OCI-LY3 (cell line): Measurements from ENCODE around the gene SLC24A5.

ENCODE experiments used
- H2AFZ ChIP-seq: fragments of 200-600, 300-600 bp; shearing (Covaris generic); 2 replicates; pipeline ENCODE4 v1.6.0; 2014; ENCODE audit warnings: antibody characterized with exemption, low read depth, low read length
- H3K27ac ChIP-seq: fragments of 200-600, 300-600 bp; sonication (generic); 2 replicates; pipeline ENCODE4 v1.5.1; 2014; ENCODE audit warnings: mild to moderate bottlenecking, low read length, moderate library complexity, mixed read lengths
- H3K27me3 ChIP-seq: fragments of 200-600, 300-600 bp; sonication (generic); 2 replicates; pipeline ENCODE4 v1.6.1; 2014; ENCODE audit warnings: low read depth, low read length, mixed read lengths
- H3K36me3 ChIP-seq: fragments of 200-600, 300-600 bp; sonication (generic); replicated peaks from 2 replicates; pipeline ENCODE3; 2014; ENCODE audit warnings: low read depth, low read length, mixed read lengths
- H3K4me1 ChIP-seq: fragments of 300-600, 200-600 bp; sonication (generic); 2 replicates; pipeline ENCODE4 v1.6.1; 2014; ENCODE audit warnings: low read length, mixed read lengths
- H3K4me2 ChIP-seq: fragments of 200-600, 300-600 bp; sonication (generic); 2 replicates; pipeline ENCODE4 v1.6.1; 2014; ENCODE audit warnings: low read length, mixed read lengths
- H3K4me3 ChIP-seq: fragments of 300-600, 200-600 bp; sonication (generic); 2 replicates; pipeline ENCODE4 v1.5.1; 2014; ENCODE audit warnings: antibody characterized with exemption, mild to moderate bottlenecking, low read length, moderate library complexity
- H3K79me2 ChIP-seq: fragments of 300-600, 200-600 bp; shearing (Covaris generic); 2 replicates; pipeline ENCODE4 v1.6.1; 2014; ENCODE audit warnings: mild to moderate bottlenecking, low read length, mixed read lengths
- H3K9ac ChIP-seq: fragments of 300-600, 200-600 bp; shearing (Covaris generic); 2 replicates; pipeline ENCODE4 v1.6.0; 2014; ENCODE audit warnings: mild to moderate bottlenecking, low read length, moderate library complexity
- H3K9me3 ChIP-seq: fragments of 200-600, 300-600 bp; shearing (Covaris generic); 2 replicates; pipeline ENCODE4 v1.6.1; 2014; ENCODE audit warnings: low read length, mixed read lengths; ENCODE audit not compliant: insufficient read depth
- H4K20me1 ChIP-seq: fragments of 200-600, 300-600 bp; sonication (generic); 2 replicates; pipeline ENCODE4 v1.6.1; 2016; ENCODE audit warnings: low read length, mixed read lengths; ENCODE audit not compliant: insufficient read depth
- CTCF ChIP-seq: fragments of 200-600, 300-600 bp; sonication (generic); IDR thresholded peaks from 2 replicates; pipeline ENCODE4 v1.5.1; 2014; ENCODE audit warnings: antibody characterized with exemption, low read length, low read depth
- EZH2phosphoT487 ChIP-seq: fragments of 200-600 bp; shearing (Covaris generic); IDR thresholded peaks from 2 replicates; pipeline ENCODE4 v1.6.1; 2018; ENCODE audit warnings: antibody characterized with exemption, mixed run types, low read depth

Gene SLC24A5

GRCh38 chr15:48086576-48086975, 34.2 kb upstream of the SLC24A5 start:
- no peak for TF ChIP-seq EZH2phosphoT487
- H3K4me3 ChIP-seq: no peak overlapping the region

GRCh38 chr15:48087844-48088243, 32.9 kb upstream of the SLC24A5 start:
- H3K4me2 ChIP-seq: no peak overlapping the region

More at GRCh38 chr15:48086576-48086975, 34.2 kb upstream of the SLC24A5 start:
- H3K27ac ChIP-seq: no peak overlapping the region
- no peaks in the 10 kb centered on the region for H3K79me2 ChIP-seq
- H2AFZ ChIP-seq: no peak overlapping the region
- H3K4me1 ChIP-seq: peaks cover 17% of the 10 kb centered on the region
- H3K4me2 ChIP-seq: no peak overlapping the region
- no peaks in the 10 kb centered on the region for H3K9me3 ChIP-seq
- no peaks in the 10 kb centered on the region for H3K36me3 ChIP-seq
- H4K20me1 ChIP-seq: no peaks in the 10 kb centered on the region
- peaks cover 29% of the 10 kb centered on the region for H3K27me3 ChIP-seq
- H3K9ac ChIP-seq: no peak overlapping the region

GRCh38 chr15:48089702-48090101, 31.1 kb upstream of the SLC24A5 start:
- no peak overlapping the region for H3K4me3 ChIP-seq
- H3K27ac ChIP-seq: no peak overlapping the region
- H3K9ac ChIP-seq: no peak overlapping the region
- peak overlapping the region; percentile 47 for H3K4me2 ChIP-seq
- no peaks in the 10 kb centered on the region for H3K9me3 ChIP-seq
- H3K27me3 ChIP-seq: peaks cover 32% of the 10 kb centered on the region
- no peaks in the 10 kb centered on the region for H3K79me2 ChIP-seq
- TF ChIP-seq EZH2phosphoT487: no peak
- TF ChIP-seq CTCF: no peak
- H2AFZ ChIP-seq: no peak overlapping the region
- peaks cover 17% of the 10 kb centered on the region for H3K4me1 ChIP-seq
- H3K36me3 ChIP-seq: no peaks in the 10 kb centered on the region
- no peaks in the 10 kb centered on the region for H4K20me1 ChIP-seq

More at GRCh38 chr15:48087844-48088243, 32.9 kb upstream of the SLC24A5 start:
- Histone ChIP-seq H3K4me1 (peaks cover 17% of the 10 kb centered on the region), H3K27me3 (peaks cover 30% of the 10 kb centered on the region), H3K9ac (no peak overlapping the region), H3K27ac (no peak overlapping the region), H3K36me3 (no peaks in the 10 kb centered on the region), H4K20me1 (no peaks in the 10 kb centered on the region), H3K79me2 (no peaks in the 10 kb centered on the region), H3K4me3 (no peak overlapping the region), H3K9me3 (no peaks in the 10 kb centered on the region), H2AFZ (no peak overlapping the region)
- TF ChIP-seq CTCF (no peak), EZH2phosphoT487 (no peak)

- Histone ChIP-seq H3K79me2 (no peaks in the 10 kb centered on the region), H2AFZ (no peak overlapping the region), H3K36me3 (no peaks in the 10 kb centered on the region), H3K27me3 (peaks cover 32% of the 10 kb centered on the region), H3K4me2 (peak overlapping the region; percentile 47), H3K4me3 (no peak overlapping the region), H4K20me1 (no peaks in the 10 kb centered on the region), H3K9ac (no peak overlapping the region), H3K4me1 (peaks cover 17% of the 10 kb centered on the region), H3K27ac (no peak overlapping the region), H3K9me3 (no peaks in the 10 kb centered on the region)
- no peak for TF ChIP-seq EZH2phosphoT487
- TF ChIP-seq CTCF: no peak
These were observed 30.7 kb upstream of the SLC24A5 start for GRCh38 chr15:48090115-48090514.
